ENCODE data around the gene KRTAP10-1. TPM values are rescaled to one million over a fixed set of nuclear protein-coding genes. Genes with fewer than 3 reads are reported as not detected.

Gene KRTAP10-1
- total RNA-seq, 2 experiments from 2014 or later, result not detected

GRCh38 chr21:44539046-44539445 is 949 bp downstream of the KRTAP10-1 start:
- Mint-ChIP-seq H3K27ac (no peak overlapping the region), H3K36me3 (ENCODE audit: low read depth) (no peaks in the 10 kb centered on the region), H3K4me3 (no peak overlapping the region), H3K27me3 (no peaks in the 10 kb centered on the region), H3K4me1 (no peaks in the 10 kb centered on the region), H3K9me3 (ENCODE audit: low read depth) (no peaks in the 10 kb centered on the region)
- ChIA-PET CTCF (no interaction called here), POLR2A (no interaction called here)
- intact Hi-C loops (cut with DNase I, micrococcal nuclease), result no loop called here
- ATAC-seq (no peak), DNase-seq (no peak)

- intact Hi-C loops (cut with DNase I, micrococcal nuclease), result no loop called here
- no peaks in the 10 kb centered on the region for H3K4me1 Mint-ChIP-seq
- POLR2A ChIA-PET, result no interaction called here
- no peaks in the 10 kb centered on the region for H3K9me3 Mint-ChIP-seq (ENCODE audit: low read depth)
- no peaks in the 10 kb centered on the region for H3K27me3 Mint-ChIP-seq
- no peak overlapping the region for H3K4me3 Mint-ChIP-seq
- ATAC-seq (no peak), DNase-seq (no peak)
- no peaks in the 10 kb centered on the region for H3K36me3 Mint-ChIP-seq (ENCODE audit: low read depth)
- CTCF ChIA-PET, result no interaction called here
- no peak overlapping the region for H3K27ac Mint-ChIP-seq
These were observed 1.8 kb downstream of the KRTAP10-1 start for GRCh38 chr21:44537930-44538911.

GRCh38 chr21:44535963-44536362 is 4.0 kb downstream of the KRTAP10-1 start:
- H3K4me3 Mint-ChIP-seq, result no peak overlapping the region
- ATAC-seq (no peak), DNase-seq (no peak)
- ChIA-PET CTCF (interaction anchor here (1.9 kb wide), 1 partner anchor 11 kb away, joined by 7 read pairs; no protein-coding TSS in a partner anchor), POLR2A (interaction anchor here (0.6 kb wide), 1 partner anchor 123 kb away, joined by 3 read pairs; no protein-coding TSS in a partner anchor)
- intact Hi-C loops (cut with DNase I, micrococcal nuclease), result no loop called here
- no peak overlapping the region for H3K27ac Mint-ChIP-seq
- H3K27me3 Mint-ChIP-seq, result no peaks in the 10 kb centered on the region
- no peaks in the 10 kb centered on the region for H3K4me1 Mint-ChIP-seq
- no peaks in the 10 kb centered on the region for H3K9me3 Mint-ChIP-seq (ENCODE audit: low read depth)
- no peaks in the 10 kb centered on the region for H3K36me3 Mint-ChIP-seq (ENCODE audit: low read depth)

GRCh38 chr21:44534688-44535087 is 5.3 kb downstream of the KRTAP10-1 start:
- Mint-ChIP-seq H3K36me3 (ENCODE audit: low read depth) (no peaks in the 10 kb centered on the region), H3K27ac (no peak overlapping the region), H3K27me3 (no peaks in the 10 kb centered on the region), H3K4me3 (no peak overlapping the region), H3K4me1 (no peaks in the 10 kb centered on the region), H3K9me3 (ENCODE audit: low read depth) (no peaks in the 10 kb centered on the region)
- ChIA-PET CTCF (interaction anchor here (1.0 kb wide), 1 partner anchor 23 kb away, joined by 3 read pairs; no protein-coding TSS in a partner anchor), POLR2A (no interaction called here)
- DNase-seq (peak; percentile 22), ATAC-seq (peak; percentile 49)
- intact Hi-C loops (cut with DNase I, micrococcal nuclease), result loop anchor here in 1 of 2 experiments (1.0 kb wide), 1 partner anchor 79 kb away; the partner anchor contains the start of gene LRRC3

GRCh38 chr21:44533891-44534627 is 5.9 kb downstream of the KRTAP10-1 start:
- no peaks in the 10 kb centered on the region for H3K27me3 Mint-ChIP-seq

GRCh38 chr21:44533121-44533890 is 6.7 kb downstream of the KRTAP10-1 start:
- Mint-ChIP-seq H3K9me3 (ENCODE audit: low read depth) (no peaks in the 10 kb centered on the region), H3K27me3 (no peaks in the 10 kb centered on the region), H3K4me1 (no peaks in the 10 kb centered on the region), H3K4me3 (no peak overlapping the region), H3K36me3 (ENCODE audit: low read depth) (no peaks in the 10 kb centered on the region), H3K27ac (no peak overlapping the region)
- intact Hi-C loops (cut with DNase I, micrococcal nuclease), result no loop called here
- ChIA-PET POLR2A (no interaction called here), CTCF (no interaction called here)
- ATAC-seq (no peak), DNase-seq (no peak)

More at GRCh38 chr21:44533891-44534627, 5.9 kb downstream of the KRTAP10-1 start:
- ChIA-PET POLR2A (no interaction called here), CTCF (no interaction called here)
- Mint-ChIP-seq H3K4me3 (no peak overlapping the region), H3K9me3 (ENCODE audit: low read depth) (no peaks in the 10 kb centered on the region), H3K4me1 (no peaks in the 10 kb centered on the region), H3K27ac (no peak overlapping the region), H3K36me3 (ENCODE audit: low read depth) (no peaks in the 10 kb centered on the region)
- intact Hi-C loops (cut with DNase I, micrococcal nuclease), result loop anchor here in 1 of 2 experiments (1.0 kb wide), 1 partner anchor 79 kb away; the partner anchor contains the start of gene LRRC3
- ATAC-seq (no peak), DNase-seq (peak; percentile 19)

- no peak overlapping the region for H3K4me3 Mint-ChIP-seq
- POLR2A ChIA-PET, result no interaction called here
- H3K36me3 Mint-ChIP-seq (ENCODE audit: low read depth), result no peaks in the 10 kb centered on the region
- H3K27me3 Mint-ChIP-seq, result no peaks in the 10 kb centered on the region
- CTCF ChIA-PET, result interaction anchor here (0.6 kb wide), 1 partner anchor 208 kb away, joined by 3 read pairs; no protein-coding TSS in a partner anchor
- intact Hi-C loops (cut with DNase I, micrococcal nuclease), result no loop called here
- ATAC-seq (no peak), DNase-seq (no peak)
- no peak overlapping the region for H3K27ac Mint-ChIP-seq
- H3K9me3 Mint-ChIP-seq (ENCODE audit: low read depth), result no peaks in the 10 kb centered on the region
- H3K4me1 Mint-ChIP-seq, result no peaks in the 10 kb centered on the region
These were observed 7.3 kb downstream of the KRTAP10-1 start for GRCh38 chr21:44532712-44533111.

- ChIA-PET CTCF (interaction anchor here (0.6 to 0.8 kb wide), 4 partner anchors 16 to 211 kb away, joined by 3 read pairs; no protein-coding TSS in a partner anchor), POLR2A (interaction anchor here (0.6 kb wide), 1 partner anchor 76 kb away, joined by 3 read pairs; no protein-coding TSS in a partner anchor)
- no peak overlapping the region for H3K4me3 Mint-ChIP-seq
- DNase-seq (peak; percentile 1), ATAC-seq (no peak)
- H3K9me3 Mint-ChIP-seq (ENCODE audit: low read depth), result no peaks in the 10 kb centered on the region
- H3K27ac Mint-ChIP-seq, result no peak overlapping the region
- H3K36me3 Mint-ChIP-seq (ENCODE audit: low read depth), result no peaks in the 10 kb centered on the region
- H3K4me1 Mint-ChIP-seq, result no peaks in the 10 kb centered on the region
- intact Hi-C loops (cut with DNase I, micrococcal nuclease), result no loop called here
- H3K27me3 Mint-ChIP-seq, result no peaks in the 10 kb centered on the region
These were observed 8.1 kb downstream of the KRTAP10-1 start for GRCh38 chr21:44531606-44532564.

- Mint-ChIP-seq H3K4me1 (no peaks in the 10 kb centered on the region), H3K4me3 (no peak overlapping the region), H3K27ac (no peak overlapping the region), H3K9me3 (ENCODE audit: low read depth) (no peaks in the 10 kb centered on the region), H3K27me3 (no peaks in the 10 kb centered on the region), H3K36me3 (ENCODE audit: low read depth) (no peaks in the 10 kb centered on the region)
- intact Hi-C loops (cut with DNase I, micrococcal nuclease), result no loop called here
- DNase-seq (no peak), ATAC-seq (no peak)
- ChIA-PET POLR2A (interaction anchor here (0.6 kb wide), 1 partner anchor 75 kb away, joined by 3 read pairs; no protein-coding TSS in a partner anchor), CTCF (interaction anchor here (0.7 to 0.8 kb wide), 2 partner anchors 12 to 212 kb away, joined by 3 read pairs; no protein-coding TSS in a partner anchor)
These were observed 8.9 kb downstream of the KRTAP10-1 start for GRCh38 chr21:44530903-44531605.

Data from activated CD4-positive, alpha-beta T cell treated with anti-CD3 and anti-CD28 coated beads for 36 hours (primary cell).